Stomach smooth muscle (tissue), 2 donors: ENCODE results near the gene CSRP3.

Source experiments
- H3K27ac ChIP-seq: one replicate; pipeline ENCODE4 v1.7.0; 2013; ENCODE audit warnings: mild to moderate bottlenecking, low read length, inconsistent platforms
- H3K27me3 ChIP-seq, 2 donors: one replicate each; pipeline ENCODE4 v1.7.0; 2013; ENCODE audit warnings: low read length in 2 of 2; ENCODE audit not compliant: insufficient read depth in 2 of 2, control insufficient read depth in 1 of 2
- H3K36me3 ChIP-seq, 2 donors: one replicate each; pipeline ENCODE4 v1.7.0; 2013; ENCODE audit warnings: low read length in 2 of 2; ENCODE audit not compliant: control insufficient read depth in 2 of 2, insufficient read depth in 2 of 2
- H3K4me1 ChIP-seq: one replicate; pipeline ENCODE4 v1.7.0; 2013; ENCODE audit warnings: low read length; ENCODE audit not compliant: control insufficient read depth, insufficient read depth
- H3K4me3 ChIP-seq, 2 donors: one replicate each; pipeline ENCODE4 v1.7.0; 2013; ENCODE audit warnings: low read length in 2 of 2
- H3K9ac ChIP-seq, 2 donors: one replicate each; pipeline ENCODE4 v1.7.0; 2013; ENCODE audit warnings: low read length in 2 of 2, mild to moderate bottlenecking in 1 of 2
- H3K9me3 ChIP-seq, 2 donors: one replicate each; pipeline ENCODE4 v1.7.0; 2013; ENCODE audit warnings: low read length in 2 of 2; ENCODE audit not compliant: control insufficient read depth in 2 of 2
- donor health status: healthy.
- donor health status: Pancreatic carcinoma.

The CSRP3 gene

GRCh38 chr11:19225123-19225522 is 23.3 kb upstream of the CSRP3 start:
- no peak overlapping the region for H3K27ac ChIP-seq
- no peaks in the 10 kb centered on the region for H3K36me3 ChIP-seq
- H3K9me3 ChIP-seq, result no peaks in the 10 kb centered on the region
- no peak overlapping the region for H3K9ac ChIP-seq
- no peaks in the 10 kb centered on the region for H3K27me3 ChIP-seq
- no peaks in the 10 kb centered on the region for H3K4me1 ChIP-seq
- H3K4me3 ChIP-seq, result no peak overlapping the region

- Histone ChIP-seq H3K36me3 (no peaks in the 10 kb centered on the region), H3K9me3 (no peaks in the 10 kb centered on the region), H3K27me3 (peaks cover 0 to 3% of the 10 kb centered on the region in 2 donors), H3K9ac (no peak overlapping the region), H3K27ac (no peak overlapping the region), H3K4me3 (no peak overlapping the region), H3K4me1 (no peaks in the 10 kb centered on the region)
Observed at GRCh38 chr11:19220903-19221724, 19.3 kb upstream of the CSRP3 start.

- Histone ChIP-seq H3K4me1 (no peaks in the 10 kb centered on the region), H3K9me3 (no peaks in the 10 kb centered on the region), H3K27me3 (peaks cover 0 to 3% of the 10 kb centered on the region in 2 donors), H3K9ac (no peak overlapping the region), H3K27ac (no peak overlapping the region), H3K4me3 (no peak overlapping the region), H3K36me3 (no peaks in the 10 kb centered on the region)
Observed at GRCh38 chr11:19218786-19219460, 17.1 kb upstream of the CSRP3 start.

- Histone ChIP-seq H3K4me1 (no peaks in the 10 kb centered on the region), H3K27me3 (peaks cover 0 to 3% of the 10 kb centered on the region in 2 donors), H3K36me3 (no peaks in the 10 kb centered on the region), H3K4me3 (no peak overlapping the region), H3K9me3 (no peaks in the 10 kb centered on the region), H3K9ac (no peak overlapping the region), H3K27ac (no peak overlapping the region)
Observed at GRCh38 chr11:19218216-19218615, 16.4 kb upstream of the CSRP3 start.

GRCh38 chr11:19216709-19217374 is 15.1 kb upstream of the CSRP3 start:
- H3K9ac ChIP-seq, result no peak overlapping the region
- H3K36me3 ChIP-seq, result no peaks in the 10 kb centered on the region
- no peaks in the 10 kb centered on the region for H3K4me1 ChIP-seq
- no peaks in the 10 kb centered on the region for H3K9me3 ChIP-seq
- no peak overlapping the region for H3K27ac ChIP-seq
- peaks cover 0 to 3% of the 10 kb centered on the region in 2 donors for H3K27me3 ChIP-seq
- H3K4me3 ChIP-seq, result no peak overlapping the region

GRCh38 chr11:19216021-19216420 is 14.2 kb upstream of the CSRP3 start:
- Histone ChIP-seq H3K36me3 (no peaks in the 10 kb centered on the region), H3K4me3 (no peak overlapping the region), H3K9me3 (no peaks in the 10 kb centered on the region), H3K27ac (no peak overlapping the region), H3K27me3 (peaks cover 0 to 3% of the 10 kb centered on the region in 2 donors), H3K9ac (no peak overlapping the region), H3K4me1 (no peaks in the 10 kb centered on the region)

GRCh38 chr11:19209617-19210370 is 8.0 kb upstream of the CSRP3 start:
- H3K36me3 ChIP-seq, result no peaks in the 10 kb centered on the region
- H3K4me3 ChIP-seq, result no peak overlapping the region
- H3K4me1 ChIP-seq, result no peaks in the 10 kb centered on the region
- no peak overlapping the region for H3K9ac ChIP-seq
- no peaks in the 10 kb centered on the region for H3K9me3 ChIP-seq
- H3K27ac ChIP-seq, result no peak overlapping the region
- peaks cover 0 to 2% of the 10 kb centered on the region in 2 donors for H3K27me3 ChIP-seq

- Histone ChIP-seq H3K4me3 (no peak overlapping the region), H3K36me3 (no peaks in the 10 kb centered on the region), H3K9me3 (no peaks in the 10 kb centered on the region), H3K27me3 (peaks cover 0 to 2% of the 10 kb centered on the region in 2 donors), H3K4me1 (no peaks in the 10 kb centered on the region), H3K9ac (no peak overlapping the region), H3K27ac (no peak overlapping the region)
Observed at GRCh38 chr11:19208959-19209546, 7.3 kb upstream of the CSRP3 start.

GRCh38 chr11:19208181-19208580 is 6.4 kb upstream of the CSRP3 start:
- H3K9me3 ChIP-seq, result no peaks in the 10 kb centered on the region
- no peaks in the 10 kb centered on the region for H3K4me1 ChIP-seq
- H3K27ac ChIP-seq, result no peak overlapping the region
- H3K36me3 ChIP-seq, result no peaks in the 10 kb centered on the region
- no peak overlapping the region for H3K9ac ChIP-seq
- peaks cover 0 to 2% of the 10 kb centered on the region in 2 donors for H3K27me3 ChIP-seq
- H3K4me3 ChIP-seq, result no peak overlapping the region

GRCh38 chr11:19204836-19205235 is 3.1 kb upstream of the CSRP3 start:
- Histone ChIP-seq H3K4me1 (no peaks in the 10 kb centered on the region), H3K27me3 (peaks cover 0 to 2% of the 10 kb centered on the region in 2 donors), H3K4me3 (no peak overlapping the region), H3K9me3 (peaks cover 2 to 3% of the 10 kb centered on the region in 2 donors), H3K36me3 (no peaks in the 10 kb centered on the region), H3K9ac (no peak overlapping the region), H3K27ac (no peak overlapping the region)
